GM12801 (cell line): Measurements from ENCODE around the gene NDUFA5.

Experiments
- CTCF ChIP-seq: IDR thresholded peaks from one replicate; pipeline ENCODE4 v1.5.1; 2011; ENCODE audit warnings: control low read depth; ENCODE audit not compliant: insufficient read length; ENCODE audit errors: extremely low read depth

The NDUFA5 gene

GRCh38 chr7:123594813-123595241 lies 37.2 kb upstream of the NDUFA5 start:
- no peak for TF ChIP-seq CTCF

- no peak for TF ChIP-seq CTCF
Measured at GRCh38 chr7:123588376-123588775, 30.8 kb upstream of the NDUFA5 start.

GRCh38 chr7:123583821-123584220 lies 26.2 kb upstream of the NDUFA5 start:
- no peak for TF ChIP-seq CTCF

- TF ChIP-seq CTCF: no peak
Measured at GRCh38 chr7:123581162-123581459, 23.5 kb upstream of the NDUFA5 start.

- no peak for TF ChIP-seq CTCF
Measured at GRCh38 chr7:123580406-123581161, 23.0 kb upstream of the NDUFA5 start.

GRCh38 chr7:123579416-123579815 lies 21.8 kb upstream of the NDUFA5 start:
- TF ChIP-seq CTCF: no peak

- no peak for TF ChIP-seq CTCF
Measured at GRCh38 chr7:123573896-123574467, 16.4 kb upstream of the NDUFA5 start.
